Mesodermal cell (in vitro differentiated cells): ENCODE measurements around the gene PEAK1.

Experiments
- H3K27ac ChIP-seq: 2 replicates; pipeline ENCODE4 v1.7.0; 2013; ENCODE audit warnings: mild to moderate bottlenecking, low read depth, low read length, moderate library complexity; ENCODE audit not compliant: severe bottlenecking
- H3K36me3 ChIP-seq: 2 replicates; pipeline ENCODE4 v1.7.1; 2013; ENCODE audit warnings: mild to moderate bottlenecking, low read length, moderate library complexity; ENCODE audit not compliant: control insufficient read depth, insufficient read depth
- H3K4me1 ChIP-seq: one replicate; pipeline ENCODE4 v1.7.1; 2013; ENCODE audit warnings: mild to moderate bottlenecking, low read length; ENCODE audit not compliant: insufficient read depth, control insufficient read depth, poor library complexity, severe bottlenecking
- H3K4me3 ChIP-seq: 2 replicates; pipeline ENCODE4 v1.7.0; 2013; ENCODE audit warnings: low read length, control low read depth, mild to moderate bottlenecking; ENCODE audit not compliant: insufficient read depth, poor library complexity, severe bottlenecking; ENCODE audit errors: extremely low read depth
- H3K9me3 ChIP-seq: 2 replicates; pipeline ENCODE4 v1.7.1; 2013; ENCODE audit warnings: mild to moderate bottlenecking, low read length, moderate library complexity; ENCODE audit not compliant: control insufficient read depth
- WGBS, 2 experiments: methylation state at CpG; one replicate each; pipeline ENCODE4 v1.1.5; 2013; ENCODE audit warnings: missing lambda C conversion rate in 2 of 2; ENCODE audit not compliant: insufficient coverage in 2 of 2; 5-methylcytosine and 5-hydroxymethylcytosine counted together

PEAK1 gene

GRCh38 chr15:77425104-77425503 lies 5.2 kb upstream of the PEAK1 start:
- H3K36me3 ChIP-seq: no peaks in the 10 kb centered on the region
- peaks cover 5% of the 10 kb centered on the region for H3K4me1 ChIP-seq
- no peak overlapping the region for H3K27ac ChIP-seq
- H3K9me3 ChIP-seq: no peaks in the 10 kb centered on the region
- H3K4me3 ChIP-seq: no peak overlapping the region
- WGBS, 2 experiments: no CpG with 5 or more reads among the region's 3 CpGs

- H3K4me3 ChIP-seq: peak overlapping the region; percentile 89
- H3K4me1 ChIP-seq: peaks cover 17% of the 10 kb centered on the region
- H3K9me3 ChIP-seq: no peaks in the 10 kb centered on the region
- H3K36me3 ChIP-seq: no peaks in the 10 kb centered on the region
- H3K27ac ChIP-seq: no peak overlapping the region
- 0% methylated on average over 2 to 3 of the region's 3 CpGs for WGBS, 2 experiments
Observed at GRCh38 chr15:77421370-77421700, 1.4 kb upstream of the PEAK1 start.

GRCh38 chr15:77420610-77421369 lies 886 bp upstream of the PEAK1 start, which contains the start of gene HMG20A:
TSS of gene HMG20A (plus strand) at chr15:77420888. CDS start at chr15:77458408, 37,520 bp downstream.
- Histone ChIP-seq H3K27ac (peak within 1 kb of the TSS; percentile 91), H3K4me1 (peaks cover 21% of the 10 kb centered on the region), H3K36me3 (no peaks in the 10 kb centered on the region), H3K4me3 (peak within 1 kb of the TSS; percentile 89), H3K9me3 (no peaks in the 10 kb centered on the region)
- WGBS, 2 experiments: 0% methylated on average over 15 to 19 of the region's 25 CpGs

- Histone ChIP-seq H3K9me3 (no peaks in the 10 kb centered on the region), H3K4me1 (peaks cover 27% of the 10 kb centered on the region), H3K36me3 (no peaks in the 10 kb centered on the region), H3K27ac (peak overlapping the region; percentile 60), H3K4me3 (peak overlapping the region; percentile 89)
- WGBS, 2 experiments: 0 to 2% methylated on average over 24 to 35 of the region's 72 CpGs
Observed at GRCh38 chr15:77418966-77419835, 703 bp downstream of the PEAK1 start.

GRCh38 chr15:77418391-77418965 lies 1.4 kb downstream of the PEAK1 start:
- H3K4me1 ChIP-seq: peaks cover 27% of the 10 kb centered on the region
- H3K27ac ChIP-seq: peak overlapping the region; percentile 60
- 47 to 69% methylated on average over 4 to 6 of the region's 8 CpGs for WGBS, 2 experiments
- H3K4me3 ChIP-seq: peak overlapping the region; percentile 89
- no peaks in the 10 kb centered on the region for H3K36me3 ChIP-seq
- no peaks in the 10 kb centered on the region for H3K9me3 ChIP-seq

- WGBS, 2 experiments: no CpG with 5 or more reads among the region's 3 CpGs
- peak overlapping the region; percentile 0 for H3K4me3 ChIP-seq
Observed at GRCh38 chr15:77417602-77418001, 2.3 kb downstream of the PEAK1 start.

GRCh38 chr15:77416954-77417353 lies 3.0 kb downstream of the PEAK1 start:
- no peak overlapping the region for H3K4me3 ChIP-seq
- no peaks in the 10 kb centered on the region for H3K9me3 ChIP-seq
- H3K36me3 ChIP-seq: no peaks in the 10 kb centered on the region
- peaks cover 27% of the 10 kb centered on the region for H3K4me1 ChIP-seq
- 100% methylated on average over 1 of the region's 1 CpG; no CpG with 5 or more reads in 1 of the 2 experiments for WGBS, 2 experiments
- H3K27ac ChIP-seq: no peak overlapping the region

More at GRCh38 chr15:77417602-77418001, 2.3 kb downstream of the PEAK1 start:
- H3K4me1 ChIP-seq: peaks cover 27% of the 10 kb centered on the region
- H3K27ac ChIP-seq: no peak overlapping the region
- no peaks in the 10 kb centered on the region for H3K9me3 ChIP-seq
- no peaks in the 10 kb centered on the region for H3K36me3 ChIP-seq

- WGBS, 2 experiments: 89 to 97% methylated on average over 2 of the region's 2 CpGs
- H3K9me3 ChIP-seq: no peaks in the 10 kb centered on the region
- H3K4me3 ChIP-seq: no peak overlapping the region
- peaks cover 22% of the 10 kb centered on the region for H3K4me1 ChIP-seq
- no peak overlapping the region for H3K27ac ChIP-seq
- H3K36me3 ChIP-seq: no peaks in the 10 kb centered on the region
Observed at GRCh38 chr15:77416148-77416455, 3.8 kb downstream of the PEAK1 start.

- 90 to 92% methylated on average over 4 of the region's 4 CpGs for WGBS, 2 experiments
- no peak overlapping the region for H3K27ac ChIP-seq
- H3K4me3 ChIP-seq: no peak overlapping the region
- no peaks in the 10 kb centered on the region for H3K9me3 ChIP-seq
- peaks cover 22% of the 10 kb centered on the region for H3K4me1 ChIP-seq
- no peaks in the 10 kb centered on the region for H3K36me3 ChIP-seq
Observed at GRCh38 chr15:77415450-77416147, 4.3 kb downstream of the PEAK1 start.

- Histone ChIP-seq H3K4me3 (no peak overlapping the region), H3K4me1 (peaks cover 22% of the 10 kb centered on the region), H3K9me3 (no peaks in the 10 kb centered on the region), H3K36me3 (no peaks in the 10 kb centered on the region), H3K27ac (no peak overlapping the region)
- WGBS, 2 experiments: 73 to 100% methylated on average over 1 of the region's 2 CpGs
Observed at GRCh38 chr15:77414789-77415442, 5.0 kb downstream of the PEAK1 start.
